NT2/D1 (cell line): Measurements from ENCODE around the gene HRH1.

ENCODE experiments used
- YY1 ChIP-seq: IDR thresholded peaks from 2 replicates; pipeline ENCODE4 v1.6.1; 2011; ENCODE audit not compliant: insufficient read length, insufficient read depth
- ZNF274 ChIP-seq: IDR thresholded peaks from 2 replicates; pipeline ENCODE4 v1.6.1; 2011; ENCODE audit warnings: mild to moderate bottlenecking, low read depth, low read length

- TF ChIP-seq YY1 (no peak), ZNF274 (no peak)
Measured at GRCh38 chr3:11167590-11167989, 13.3 kb downstream of the HRH1 start.
